GM23338 (cell line): ENCODE results near the gene WIPF3. TPM values are rescaled to one million over a fixed set of nuclear protein-coding genes. Genes with fewer than 3 reads are reported as not detected.
A peak's percentile ranks its signal among the peaks of the same experiment; 100 is the strongest.

Experiments used
- ATAC-seq: fragments of 200-7000 bp; cut with Tn5 transposase; 3 replicates; pipeline ENCODE4 v1.9.1; 2020
- DNase-seq: peaks from one replicate; pipeline ENCODE4 v3.0.0-alpha.2; 2015; ENCODE audit warnings: low spot score
- H2AFZ ChIP-seq: fragments of 200-600 bp; sonication (generic); 2 replicates; pipeline ENCODE4 v1.8.0; 2016; ENCODE audit warnings: antibody characterized with exemption, mild to moderate bottlenecking, moderate library complexity
- H3F3A ChIP-seq: fragments of 200-600 bp; sonication (generic); replicated peaks from 2 replicates; pipeline ENCODE4 v1.8.0; 2017; ENCODE audit warnings: antibody characterized with exemption, mixed run types, low read depth
- H3K27ac ChIP-seq: fragments of 200-600 bp; sonication (generic); 2 replicates; pipeline ENCODE4 v1.6.1; 2016; ENCODE audit warnings: low read depth
- H3K27me3 ChIP-seq: fragments of 200-600 bp; sonication (generic); 2 replicates; pipeline ENCODE4 v1.8.0; 2016; ENCODE audit warnings: mild to moderate bottlenecking, mixed run types, moderate library complexity; ENCODE audit not compliant: insufficient read depth
- H3K36me3 ChIP-seq: fragments of 200-600 bp; sonication (generic); 2 replicates; pipeline ENCODE4 v1.8.0; 2016; ENCODE audit warnings: mild to moderate bottlenecking; ENCODE audit not compliant: insufficient read depth
- H3K4me1 ChIP-seq: fragments of 200-600 bp; sonication (generic); 2 replicates; pipeline ENCODE4 v1.8.0; 2016; ENCODE audit warnings: mild to moderate bottlenecking, moderate library complexity; ENCODE audit not compliant: insufficient read depth
- H3K4me2 ChIP-seq: fragments of 200-600 bp; sonication (generic); 2 replicates; pipeline ENCODE4 v1.7.1; 2017; ENCODE audit warnings: mixed run types
- H3K4me3 ChIP-seq: fragments of 200-600 bp; sonication (generic); 2 replicates; pipeline ENCODE4 v1.6.1; 2016; ENCODE audit warnings: mixed run types
- H3K79me2 ChIP-seq: fragments of 200-600 bp; sonication (generic); replicated peaks from 2 replicates; pipeline ENCODE4 v1.8.0; 2017; ENCODE audit warnings: mild to moderate bottlenecking; ENCODE audit not compliant: insufficient read depth
- H3K9me2 ChIP-seq: fragments of 200-600 bp; sonication (generic); 2 replicates; pipeline ENCODE4 v1.8.0; 2017; ENCODE audit not compliant: insufficient read depth
- H4K20me1 ChIP-seq: fragments of 200-600 bp; sonication (generic); replicated peaks from 2 replicates; pipeline ENCODE4 v1.8.0; 2017; ENCODE audit warnings: mild to moderate bottlenecking; ENCODE audit not compliant: insufficient read depth
- H3K27ac Mint-ChIP-seq: 2 replicates; pipeline ENCODE4 v1.8.0; 2020; ENCODE audit warnings: inconsistent platforms, mild to moderate bottlenecking, moderate library complexity, mixed read lengths
- H3K27me3 Mint-ChIP-seq: 3 replicates; pipeline ENCODE4 v1.8.0; 2022; ENCODE audit warnings: low read depth, mild to moderate bottlenecking, moderate library complexity, mixed read lengths, inconsistent platforms; ENCODE audit not compliant: insufficient read depth, poor library complexity
- H3K36me3 Mint-ChIP-seq: 3 replicates; pipeline ENCODE4 v1.8.0; 2021; ENCODE audit warnings: low read depth, mild to moderate bottlenecking, inconsistent platforms, moderate library complexity, mixed read lengths
- H3K4me1 Mint-ChIP-seq: 3 replicates; pipeline ENCODE4 v1.8.0; 2020; ENCODE audit warnings: mild to moderate bottlenecking, inconsistent platforms, mixed read lengths
- H3K4me3 Mint-ChIP-seq: 3 replicates; pipeline ENCODE4 v1.8.0; 2021; ENCODE audit warnings: moderate library complexity, mild to moderate bottlenecking, inconsistent platforms, mixed read lengths
- H3K9me3 Mint-ChIP-seq: 3 replicates; pipeline ENCODE4 v1.8.0; 2020; ENCODE audit warnings: moderate library complexity, mild to moderate bottlenecking, inconsistent platforms, mixed read lengths
- CREB1 ChIP-seq: fragments of 250-450 bp; sonication (Bioruptor Pico); IDR thresholded peaks from 2 replicates; pipeline ENCODE4 v1.5.0; 2020; ENCODE audit warnings: low read depth, mild to moderate bottlenecking, moderate library complexity
- CTCF ChIP-seq, 2 experiments: fragments of 200-600 bp in 1 of 2; sonication (generic) in 1 of 2; conservative IDR thresholded peaks; 2 replicates each; pipeline versions ENCODE4 v1.5.1 to v1.6.1; 2016 to 2017; ENCODE audit warnings: antibody characterized with exemption in 2 of 2, low read depth in 2 of 2, mild to moderate bottlenecking in 2 of 2, moderate library complexity in 1 of 2
- ETS1 ChIP-seq: IDR thresholded peaks from 2 replicates; pipeline ENCODE4 v1.6.1; 2016; ENCODE audit warnings: antibody characterized with exemption
- EZH2 ChIP-seq: fragments of 200-600 bp; sonication (generic); IDR thresholded peaks from one replicate; pipeline ENCODE4 v1.8.0; 2017; ENCODE audit warnings: antibody characterized with exemption, mild to moderate bottlenecking, low read depth; ENCODE audit not compliant: unreplicated experiment
- EZH2phosphoT487 ChIP-seq: fragments of 200-600 bp; sonication (generic); IDR thresholded peaks from one replicate; pipeline ENCODE4 v1.8.1; 2018; ENCODE audit warnings: antibody characterized with exemption; ENCODE audit not compliant: unreplicated experiment
- JUNB ChIP-seq: IDR thresholded peaks from one replicate; pipeline ENCODE4 v1.6.1; 2016; ENCODE audit warnings: antibody characterized with exemption; ENCODE audit not compliant: unreplicated experiment
- NANOG ChIP-seq: IDR thresholded peaks from 2 replicates; pipeline ENCODE4 v1.6.1; 2016; ENCODE audit warnings: antibody characterized with exemption, borderline replicate concordance
- POLR2AphosphoS5 ChIP-seq: IDR thresholded peaks from 2 replicates; pipeline ENCODE4 v1.6.1; 2016; ENCODE audit warnings: antibody characterized with exemption, low read depth
- REST ChIP-seq: IDR thresholded peaks from one replicate; pipeline ENCODE4 v1.6.1; 2018; ENCODE audit warnings: antibody characterized with exemption; ENCODE audit not compliant: unreplicated experiment
- ZNF114 ChIP-seq: fragments of 250-450 bp; sonication (Bioruptor Pico); IDR thresholded peaks from 2 replicates; pipeline ENCODE4 v1.5.0; 2020; ENCODE audit warnings: mild to moderate bottlenecking, moderate library complexity
- ZNF331 ChIP-seq: fragments of 250-450 bp; sonication (Bioruptor Pico); IDR thresholded peaks from 2 replicates; pipeline ENCODE4 v1.5.0; 2020; ENCODE audit warnings: low read depth, mild to moderate bottlenecking, moderate library complexity
- polyA plus RNA-seq: library from polyadenylated mRNA; unstranded; fragments of >200 nt; fragmentation: Nextera tagmentation; extraction: Ambion mirVana; gene quantifications from 2 replicates; pipeline ENCODE4 v1.2.1, GENCODE V29; 2016
- total RNA-seq: library from RNA; depleted of rRNA; stranded (reverse); fragments of >200 nt; shearing (Covaris generic); gene quantifications from 2 replicates; pipeline ENCODE4 v1.2.3, GENCODE V29; 2014

WIPF3 gene
- total and polyA plus RNA-seq, 2 experiments from 2014 or later: 5.7 to 11.4 TPM

GRCh38 chr7:29859524-29860185 lies 53.3 kb downstream of the WIPF3 start:
- Mint-ChIP-seq H3K27me3 (no peaks in the 10 kb centered on the region), H3K4me1 (peaks cover 20% of the 10 kb centered on the region), H3K9me3 (no peaks in the 10 kb centered on the region), H3K27ac (no peak overlapping the region), H3K36me3 (no peaks in the 10 kb centered on the region), H3K4me3 (no peak overlapping the region)
- TF ChIP-seq EZH2: no peak
- H3F3A ChIP-seq: no peaks in the 10 kb centered on the region; the same call in 1 of the 2 replicates
- H3K27me3 ChIP-seq: no peaks in the 10 kb centered on the region
- no peak overlapping the region for H2AFZ ChIP-seq
- no peak overlapping the region for H3K4me2 ChIP-seq
- no peaks in the 10 kb centered on the region for H3K36me3 ChIP-seq
- no peaks in the 10 kb centered on the region for H4K20me1 ChIP-seq
- H3K4me1 ChIP-seq: peaks cover 7% of the 10 kb centered on the region; the same call in 1 of the 2 replicates
- ATAC-seq (no peak), DNase-seq (no peak)
- H3K9me2 ChIP-seq: no peaks in the 10 kb centered on the region; the same call in 1 of the 2 replicates
- H3K79me2 ChIP-seq: no peaks in the 10 kb centered on the region
- H3K27ac ChIP-seq: no peak overlapping the region
- H3K4me3 ChIP-seq: no peak overlapping the region

GRCh38 chr7:29860186-29860585 lies 53.9 kb downstream of the WIPF3 start:
- H3K27ac Mint-ChIP-seq: no peak overlapping the region
- H3K36me3 ChIP-seq: no peaks in the 10 kb centered on the region
- no peak overlapping the region for H3K4me2 ChIP-seq
- no peak overlapping the region for H3K4me3 Mint-ChIP-seq
- H3K36me3 Mint-ChIP-seq: no peaks in the 10 kb centered on the region
- H3K4me3 ChIP-seq: no peak overlapping the region
- H4K20me1 ChIP-seq: no peaks in the 10 kb centered on the region
- ATAC-seq (peak; percentile 32; the same call in 1 of the 3 replicates), DNase-seq (no peak)
- peaks cover 15% of the 10 kb centered on the region for H3K4me1 Mint-ChIP-seq
- H3K4me1 ChIP-seq: peaks cover 3% of the 10 kb centered on the region; the same call in 1 of the 2 replicates
- no peaks in the 10 kb centered on the region; the same call in 1 of the 2 replicates for H3K9me2 ChIP-seq
- H3K9me3 Mint-ChIP-seq: no peaks in the 10 kb centered on the region
- no peak overlapping the region for H2AFZ ChIP-seq
- H3K27me3 ChIP-seq: no peaks in the 10 kb centered on the region
- H3F3A ChIP-seq: no peaks in the 10 kb centered on the region
- H3K27me3 Mint-ChIP-seq: no peaks in the 10 kb centered on the region
- H3K79me2 ChIP-seq: no peaks in the 10 kb centered on the region
- no peak overlapping the region for H3K27ac ChIP-seq
- TF ChIP-seq NANOG (no peak), REST (no peak), JUNB (no peak), ZNF114 (CRISPR knock-in tag) (no peak), ZNF331 (no peak), CTCF (conservative IDR thresholded peaks at IDR 0.05; ENCODE audit: low read depth in 2 of 2) (no peak), CREB1 (CRISPR knock-in tag) (no peak), EZH2 (no peak), EZH2phosphoT487 (no peak), ETS1 (no peak), POLR2AphosphoS5 (no peak)
